Measurements from ENCODE around the gene TMEM45A. TPM values are rescaled to one million over a fixed set of nuclear protein-coding genes. Genes with fewer than 3 reads are reported as not detected.

Gene TMEM45A
- total RNA-seq, 2 donors from 2014 or later = 0.17 to 0.65 TPM

Other genes starting within 250 kb of the TMEM45A start
- gene TBC1D23, start 231.6 kb upstream of the TMEM45A start, total RNA-seq = 10 to 100 TPM; 37.4 to 44.2 TPM
- 10 to 100 TPM; 24.0 to 30.1 TPM for gene NIT2, start 157.9 kb upstream of the TMEM45A start, total RNA-seq
- 10 to 100 TPM; 23.6 to 26.4 TPM for gene TOMM70, start 91.5 kb upstream of the TMEM45A start, total RNA-seq
- gene LNP1, start 91.1 kb upstream of the TMEM45A start, total RNA-seq = under 1 TPM; 0.70 to 0.96 TPM
- not detected for gene ADGRG7, start 117.0 kb downstream of the TMEM45A start, total RNA-seq
- 10 to 100 TPM; 59.2 to 60.4 TPM for gene TFG, start 216.9 kb downstream of the TMEM45A start, total RNA-seq